Fibroblast of the aortic adventitia (primary cell): Measurements from ENCODE around the gene WBP4. TPM values are rescaled to one million over a fixed set of nuclear protein-coding genes. Genes with fewer than 3 reads are reported as not detected.

ENCODE experiments used
- DNase-seq: peaks from one replicate; pipeline ENCODE4 v3.0.0-alpha.2; 2010; ENCODE audit warnings: low read depth
- H3K4me3 ChIP-seq: 2 replicates; pipeline ENCODE4 v1.5.1; 2011; ENCODE audit warnings: low read depth, mild to moderate bottlenecking, control low read depth, low read length, moderate library complexity
- CTCF ChIP-seq: IDR thresholded peaks from 2 replicates; pipeline ENCODE4 v1.5.1; 2011; ENCODE audit warnings: mild to moderate bottlenecking, low read length, control low read depth, inconsistent platforms; ENCODE audit not compliant: insufficient read depth
- total RNA-seq: library from RNA; depleted of rRNA; stranded (reverse); fragments of >200 nt; gene quantifications from 2 replicates; pipeline ENCODE4 v1.2.3, GENCODE V29; 2012; ENCODE audit warnings: low replicate concordance

The WBP4 gene
- total RNA-seq: 7.8 and 10.5 TPM in 2 replicates

GRCh38 chr13:41061075-41061913 lies at the start of gene WBP4:
TSS of gene WBP4 (plus strand) at chr13:41061509. CDS start at chr13:41061674, 165 bp downstream.
- H3K4me3 ChIP-seq: peak within 1 kb of the TSS; percentile 86
- peak; percentile 97 for DNase-seq
- TF ChIP-seq CTCF: peak; percentile 28

GRCh38 chr13:41012536-41012935 lies 48.8 kb upstream of the WBP4 start:
- no peak overlapping the region for H3K4me3 ChIP-seq
- no peak for TF ChIP-seq CTCF
- no peak for DNase-seq

GRCh38 chr13:41013835-41014234 lies 47.5 kb upstream of the WBP4 start:
- no peak overlapping the region for H3K4me3 ChIP-seq
- no peak for TF ChIP-seq CTCF
- no peak for DNase-seq

- DNase-seq: no peak
- TF ChIP-seq CTCF: no peak
- H3K4me3 ChIP-seq: no peak overlapping the region
Measured at GRCh38 chr13:41015920-41016319, 45.4 kb upstream of the WBP4 start.

- no peak for TF ChIP-seq CTCF
- no peak for DNase-seq
- no peak overlapping the region for H3K4me3 ChIP-seq
Measured at GRCh38 chr13:41017159-41017558, 44.1 kb upstream of the WBP4 start.

- no peak overlapping the region for H3K4me3 ChIP-seq
- no peak for TF ChIP-seq CTCF
- no peak for DNase-seq
Measured at GRCh38 chr13:41017817-41018601, 43.3 kb upstream of the WBP4 start.
